Measurements from ENCODE around the gene ARHGEF38.

DNA sequence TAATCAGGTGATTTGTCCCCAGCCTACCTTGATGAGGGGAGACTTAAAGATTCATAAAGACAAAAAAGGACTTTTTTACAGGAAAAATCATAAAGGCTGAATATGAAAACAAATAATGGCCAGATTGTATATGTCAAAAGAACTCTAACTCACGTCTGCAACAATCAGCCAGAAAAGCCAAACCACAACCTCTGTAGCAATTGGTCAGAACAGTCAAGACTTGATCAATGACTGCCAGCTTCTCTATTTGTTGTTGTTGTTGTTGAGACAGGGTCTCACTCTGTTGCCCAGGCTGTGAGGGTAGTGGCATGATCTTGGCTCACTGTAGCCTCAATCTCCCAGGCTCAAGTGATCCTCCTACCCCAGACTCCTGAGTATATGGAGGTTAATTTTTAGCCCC is 42.7 kb upstream of the ARHGEF38 start:
- TF ChIP-seq, protein P1, sequence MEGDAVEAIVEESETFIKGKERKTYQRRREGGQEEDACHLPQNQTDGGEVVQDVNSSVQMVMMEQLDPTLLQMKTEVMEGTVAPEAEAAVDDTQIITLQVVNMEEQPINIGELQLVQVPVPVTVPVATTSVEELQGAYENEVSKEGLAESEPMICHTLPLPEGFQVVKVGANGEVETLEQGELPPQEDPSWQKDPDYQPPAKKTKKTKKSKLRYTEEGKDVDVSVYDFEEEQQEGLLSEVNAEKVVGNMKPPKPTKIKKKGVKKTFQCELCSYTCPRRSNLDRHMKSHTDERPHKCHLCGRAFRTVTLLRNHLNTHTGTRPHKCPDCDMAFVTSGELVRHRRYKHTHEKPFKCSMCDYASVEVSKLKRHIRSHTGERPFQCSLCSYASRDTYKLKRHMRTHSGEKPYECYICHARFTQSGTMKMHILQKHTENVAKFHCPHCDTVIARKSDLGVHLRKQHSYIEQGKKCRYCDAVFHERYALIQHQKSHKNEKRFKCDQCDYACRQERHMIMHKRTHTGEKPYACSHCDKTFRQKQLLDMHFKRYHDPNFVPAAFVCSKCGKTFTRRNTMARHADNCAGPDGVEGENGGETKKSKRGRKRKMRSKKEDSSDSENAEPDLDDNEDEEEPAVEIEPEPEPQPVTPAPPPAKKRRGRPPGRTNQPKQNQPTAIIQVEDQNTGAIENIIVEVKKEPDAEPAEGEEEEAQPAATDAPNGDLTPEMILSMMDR (conservative IDR thresholded peaks at IDR 0.05): no peak
- TF ChIP-seq EZH2 (IDR thresholded peaks at IDR 0.05; ENCODE audit: low read depth): no peak
